Pancreas (tissue), 10 donors: ENCODE results near the gene TFB2M. TPM values are rescaled to one million over a fixed set of nuclear protein-coding genes. Genes with fewer than 3 reads are reported as not detected.

Experiments used
- ATAC-seq, 4 donors: fragments of 200-7000 bp; cut with Tn5 transposase; one replicate each; pipeline versions ENCODE4 v1.8.0 to v1.9.1; 2020; ENCODE audit warnings: mild to moderate bottlenecking in 4 of 4, moderate library complexity in 4 of 4
- DNase-seq, 6 donors: peaks; one replicate each; pipeline ENCODE4 v3.0.0-alpha.2; 2020
- FAIRE-seq: peaks from 2 replicates; lab custom pipeline; 2012; peaks lifted over from hg19 to GRCh38; lab: Jason Lieb, UNC
- H3K27ac ChIP-seq, 4 donors: fragments of 200-600 bp; sonication (generic); 1 replicate in 3 of 4; 2 replicates in 1 of 4; pipeline versions ENCODE4 v1.5.0 to v1.8.0; 2020
- H3K27me3 ChIP-seq, 4 donors: fragments of 200-600 bp; one replicate each; pipeline ENCODE4 v1.8.0; 2021
- H3K36me3 ChIP-seq, 3 donors: fragments of 200-600 bp; sonication (generic) in 1 of 3; one replicate each; pipeline versions ENCODE4 v1.5.0 to v1.8.0; 2020 to 2021
- H3K4me1 ChIP-seq, 3 donors: fragments of 200-600 bp; one replicate each; pipeline ENCODE4 v1.8.0; 2021
- H3K4me3 ChIP-seq, 4 donors: fragments of 200-600 bp; sonication (generic) in 2 of 4; one replicate each; pipeline versions ENCODE4 v1.5.0 to v1.8.0; 2020 to 2021
- H3K9me3 ChIP-seq, 4 donors: fragments of 200-600 bp; one replicate each; pipeline ENCODE4 v1.8.0; 2021
- WGBS, 2 donors: extraction: QIAGEN DNeasy Blood & Tissue Kit; methylation state at CpG; one replicate each; pipeline ENCODE4 v1.1.7; 2013; 5-methylcytosine and 5-hydroxymethylcytosine counted together
- intact Hi-C, 3 donors: fragments of 100-400 bp; cut with DNase I; formaldehyde crosslinking; loops; one replicate each; pipeline versions ENCODE4 v1.11.1 to v1.14.2; 2022
- polyA plus RNA-seq, 2 donors: library from polyadenylated mRNA; stranded (reverse); fragments of 200-250 nt; gene quantifications; one replicate each; pipeline ENCODE4 v1.2.3, GENCODE V29; 2013
- total RNA-seq, 6 donors: library from RNA; stranded (reverse); fragmentation: NEBNext Ultra II Directional in 4 of 6; extraction: Animal tissue kit (Norgen Biotek cat#: 25700) in 4 of 6; gene quantifications; one replicate each; pipeline versions ENCODE4 v1.2.1 to v1.2.4, GENCODE V29; 2021 to 2023
- TF ChIP-seq, protein P1 (sequence below), 4 donors: fragments of 200-600 bp; sonication (generic) in 3 of 4; IDR thresholded peaks; one replicate each; pipeline versions ENCODE4 v1.5.0 to v1.8.0; 2021; ENCODE audit warnings: antibody characterized with exemption in 4 of 4
- donor health status: healthy with polysubstance abuse.
- donor health status: DM: no; HTN: no; CAD: no; lungs with moderate emphysema.
- donor health status: DM: no; HTN: no; CAD: no.
- donor health status: control.
- donor health status: control.
- donor health status: Bipolar disorder and iron deficiency.
- donor health status: DM: yes; HTN: yes; CAD: no.
- donor health status: DM: no; HTN: no; CAD: no.
- donor health status: DM: no; HTN: no; CAD: no.
- donor health status: DM: yes; HTN: yes; CAD: no.

TFB2M gene
- total and polyA plus RNA-seq, 8 donors, result 3.3 to 9.5 (median 7.1) TPM

DNA sequence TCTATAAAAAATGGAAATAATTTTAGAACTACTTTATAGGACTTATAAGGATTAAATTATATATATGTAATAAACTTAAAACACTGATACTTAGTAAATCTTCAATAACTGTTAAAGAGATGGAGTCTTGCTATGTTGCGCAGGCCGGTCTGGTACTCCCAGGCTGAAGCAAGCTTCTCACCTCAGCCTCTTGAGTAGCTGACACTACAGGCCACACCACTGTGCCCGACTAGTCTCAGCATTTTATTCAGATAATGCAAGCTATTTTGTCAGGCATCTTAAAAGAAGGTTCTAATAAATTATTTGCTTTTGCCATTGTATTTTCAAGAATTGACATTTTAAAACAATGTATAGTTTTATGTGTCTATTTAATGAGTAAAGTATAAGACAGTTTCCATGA, 21.0 kb upstream of the TFB2M start:
- peak overlapping the region in 2 of 4 donors; percentile 13 to 25 for H3K27ac ChIP-seq

DNA sequence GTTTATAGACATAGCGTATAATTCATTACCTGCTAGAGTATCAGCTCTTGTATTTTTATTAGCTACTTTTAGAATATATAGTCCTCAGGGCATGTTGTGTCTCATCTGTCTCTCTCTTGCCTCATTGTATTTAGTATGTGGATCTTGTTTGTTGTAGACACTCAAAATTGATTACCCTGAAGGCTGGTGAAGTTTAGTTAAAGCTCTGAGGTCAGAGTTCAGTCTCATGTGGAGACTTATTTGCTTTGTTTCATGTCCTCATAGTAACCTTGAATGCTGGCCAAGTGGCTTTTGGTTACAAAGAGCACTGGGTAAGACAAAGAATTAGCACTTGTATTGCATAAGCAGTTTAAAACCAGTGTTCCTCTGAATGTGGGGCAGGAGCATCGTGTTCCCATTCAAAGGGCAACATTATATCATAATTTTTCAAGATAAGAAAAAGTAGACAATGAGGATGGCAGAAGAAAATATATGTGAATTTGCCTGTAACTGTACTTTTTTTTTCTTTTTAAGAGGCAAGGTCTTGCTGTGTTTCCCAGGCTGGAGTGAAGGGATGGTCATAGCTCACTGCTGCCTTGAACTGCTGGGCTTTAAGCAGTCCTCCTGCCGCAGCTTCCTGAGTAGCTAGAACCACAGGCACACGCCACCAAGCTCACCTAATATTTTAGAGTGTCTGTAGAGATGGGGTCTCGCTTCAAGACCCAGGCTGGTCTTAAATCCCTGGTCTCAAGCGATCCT, 17.6 kb upstream of the TFB2M start:
- no peaks in the 10 kb centered on the region for H3K9me3 ChIP-seq
- ATAC-seq (peak; percentile 87 to 91 (median 90)), FAIRE-seq (peak; percentile 88), DNase-seq (peak in 3 of 6 donors; percentile 76 to 81 (median 79))
- no peaks in the 10 kb centered on the region for H3K36me3 ChIP-seq
- 44 to 57% methylated on average over 6 of the region's 6 CpGs for whole genome bisulfite sequencing, 2 donors
- H3K27me3 ChIP-seq, result no peaks in the 10 kb centered on the region
- peaks cover 29 to 32% (median 29%) of the 10 kb centered on the region in 3 donors for H3K4me1 ChIP-seq
- intact Hi-C loops, result no loop called here
- TF ChIP-seq, protein P1, sequence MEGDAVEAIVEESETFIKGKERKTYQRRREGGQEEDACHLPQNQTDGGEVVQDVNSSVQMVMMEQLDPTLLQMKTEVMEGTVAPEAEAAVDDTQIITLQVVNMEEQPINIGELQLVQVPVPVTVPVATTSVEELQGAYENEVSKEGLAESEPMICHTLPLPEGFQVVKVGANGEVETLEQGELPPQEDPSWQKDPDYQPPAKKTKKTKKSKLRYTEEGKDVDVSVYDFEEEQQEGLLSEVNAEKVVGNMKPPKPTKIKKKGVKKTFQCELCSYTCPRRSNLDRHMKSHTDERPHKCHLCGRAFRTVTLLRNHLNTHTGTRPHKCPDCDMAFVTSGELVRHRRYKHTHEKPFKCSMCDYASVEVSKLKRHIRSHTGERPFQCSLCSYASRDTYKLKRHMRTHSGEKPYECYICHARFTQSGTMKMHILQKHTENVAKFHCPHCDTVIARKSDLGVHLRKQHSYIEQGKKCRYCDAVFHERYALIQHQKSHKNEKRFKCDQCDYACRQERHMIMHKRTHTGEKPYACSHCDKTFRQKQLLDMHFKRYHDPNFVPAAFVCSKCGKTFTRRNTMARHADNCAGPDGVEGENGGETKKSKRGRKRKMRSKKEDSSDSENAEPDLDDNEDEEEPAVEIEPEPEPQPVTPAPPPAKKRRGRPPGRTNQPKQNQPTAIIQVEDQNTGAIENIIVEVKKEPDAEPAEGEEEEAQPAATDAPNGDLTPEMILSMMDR (IDR thresholded peaks at IDR 0.05), result no peak
- H3K27ac ChIP-seq, result peak overlapping the region; percentile 39 to 75 (median 64)
- no peak overlapping the region for H3K4me3 ChIP-seq

More for the DNA sequence above, 21.0 kb upstream of the TFB2M start:
- peaks cover 28 to 29% (median 28%) of the 10 kb centered on the region in 3 donors for H3K4me1 ChIP-seq
- FAIRE-seq (no peak), DNase-seq (no peak), ATAC-seq (no peak)
- H3K9me3 ChIP-seq, result no peaks in the 10 kb centered on the region
- intact Hi-C loops, result no loop called here
- TF ChIP-seq, protein P1 (IDR thresholded peaks at IDR 0.05), result no peak
- 85 to 92% methylated on average over 3 of the region's 3 CpGs for WGBS, 2 donors
- H3K27me3 ChIP-seq, result no peaks in the 10 kb centered on the region
- peaks cover 0 to 3% (median 0%) of the 10 kb centered on the region in 3 donors for H3K36me3 ChIP-seq
- no peak overlapping the region for H3K4me3 ChIP-seq

DNA sequence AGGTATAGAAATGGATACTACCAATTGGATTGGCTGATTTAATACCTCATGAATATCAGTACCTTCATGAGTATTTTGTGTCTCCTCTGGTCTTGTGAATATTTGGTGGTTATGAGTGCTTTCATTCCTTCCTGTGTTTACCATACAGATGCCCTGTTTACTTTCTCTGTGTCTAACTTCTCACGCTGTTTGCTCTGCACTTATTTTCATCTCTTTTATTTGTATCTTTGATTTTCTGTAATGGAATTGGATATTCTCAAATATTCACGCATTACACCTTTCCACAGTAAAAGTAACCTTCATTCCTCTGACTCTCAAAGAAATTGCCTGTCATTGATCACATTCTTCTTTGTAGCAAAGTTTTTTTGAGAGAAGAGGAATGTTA, 17.0 kb upstream of the TFB2M start:
- peaks cover 29 to 32% (median 29%) of the 10 kb centered on the region in 3 donors for H3K4me1 ChIP-seq
- no peaks in the 10 kb centered on the region for H3K9me3 ChIP-seq
- H3K27ac ChIP-seq, result peak overlapping the region; percentile 18 to 75 (median 64)
- H3K4me3 ChIP-seq, result no peak overlapping the region
- 18 to 20% methylated on average over 2 of the region's 2 CpGs for WGBS, 2 donors
- ATAC-seq (no peak), DNase-seq (no peak), FAIRE-seq (no peak)
- TF ChIP-seq, protein P1 (IDR thresholded peaks at IDR 0.05), result no peak
- no peaks in the 10 kb centered on the region for H3K36me3 ChIP-seq
- intact Hi-C loops, result no loop called here
- no peaks in the 10 kb centered on the region for H3K27me3 ChIP-seq

DNA sequence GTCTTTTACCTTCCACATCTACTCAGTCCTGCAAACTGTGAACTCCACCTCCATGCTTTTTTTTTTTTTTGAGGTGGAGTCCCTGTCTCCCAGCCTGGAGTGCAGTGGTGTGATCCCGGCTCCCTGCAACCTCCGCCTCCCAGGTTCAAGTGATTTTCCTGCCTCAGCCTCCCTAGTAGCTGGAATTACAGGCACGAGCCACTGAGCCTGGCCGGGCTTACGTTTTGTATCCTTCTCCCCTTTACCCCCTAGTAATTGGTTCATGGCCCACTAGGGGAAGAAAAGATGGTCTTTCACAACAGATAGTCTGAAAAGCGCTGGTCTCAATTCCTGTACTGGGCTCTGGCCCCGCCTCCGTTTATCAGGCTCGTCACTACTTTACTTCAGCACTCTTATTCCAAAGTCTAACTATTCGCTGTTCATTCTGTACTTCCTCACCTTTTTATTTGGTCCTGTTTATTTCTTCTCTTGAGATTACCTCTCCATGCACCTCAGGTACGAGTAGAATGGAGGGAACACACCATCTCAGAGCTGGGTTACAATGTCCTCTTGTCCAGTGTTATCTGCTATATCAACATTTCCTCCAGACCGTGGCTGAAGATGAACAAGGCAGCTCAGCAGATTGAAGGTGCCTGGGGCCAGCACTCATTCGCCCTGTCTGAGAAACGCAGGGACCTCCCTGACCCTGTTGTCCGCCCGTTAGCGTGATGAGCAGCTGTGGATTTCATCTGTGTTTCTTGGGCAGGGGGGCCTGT, 16.4 kb upstream of the TFB2M start:
- no peak for FAIRE-seq
- TF ChIP-seq, protein P1 (IDR thresholded peaks at IDR 0.05), result no peak
- no peak for DNase-seq
- Histone ChIP-seq H3K9me3 (no peaks in the 10 kb centered on the region), H3K4me1 (peaks cover 29 to 32% (median 29%) of the 10 kb centered on the region in 3 donors), H3K36me3 (no peaks in the 10 kb centered on the region), H3K4me3 (no peak overlapping the region), H3K27ac (peak overlapping the region; percentile 18 to 75 (median 64)), H3K27me3 (no peaks in the 10 kb centered on the region)
- intact Hi-C loops, result no loop called here
- peak in 3 of 4 donors; percentile 5 to 44 (median 39) for ATAC-seq
- 53 to 61% methylated on average over 17 of the region's 17 CpGs for WGBS, 2 donors
